Stimulated activated CD4-positive, alpha-beta T cell treated with anti-CD3 and anti-CD28 coated beads, Interleukin-15, amount 100 ng/mL, for 24 hours (primary cell): ENCODE data around the gene KLHL17.
"Not testable (repeated sequence)": the region's sequence is repeated elsewhere in the genome, so short reads cannot be mapped to it uniquely, and the experiment has no call there.

Experiments used
- DNase-seq: peaks from one replicate; pipeline ENCODE4 v3.0.0-alpha.2; 2020

Gene KLHL17

GRCh38 chr1:937521-937920, 22.9 kb upstream of the KLHL17 start:
- DNase-seq: no peak

GRCh38 chr1:938088-938683, 22.2 kb upstream of the KLHL17 start:
- DNase-seq: peak; percentile 37

GRCh38 chr1:938711-939489, 21.5 kb upstream of the KLHL17 start:
- DNase-seq: no peak

GRCh38 chr1:939511-940106, 20.8 kb upstream of the KLHL17 start:
- DNase-seq: no peak

GRCh38 chr1:940107-941014, 20.0 kb upstream of the KLHL17 start:
- peak; percentile 40 for DNase-seq

GRCh38 chr1:941015-941587, 19.3 kb upstream of the KLHL17 start:
- DNase-seq: peak; percentile 26

- DNase-seq: peak; percentile 53
These were observed 18.6 kb upstream of the KLHL17 start for GRCh38 chr1:941588-942383.

- peak; percentile 29 for DNase-seq
These were observed 18.0 kb upstream of the KLHL17 start for GRCh38 chr1:942411-942821.

- DNase-seq: peak; percentile 22
These were observed 17.4 kb upstream of the KLHL17 start for GRCh38 chr1:942864-943533.

- no peak for DNase-seq
These were observed 16.6 kb upstream of the KLHL17 start for GRCh38 chr1:943545-944340.

- no peak for DNase-seq
These were observed 15.8 kb upstream of the KLHL17 start for GRCh38 chr1:944341-945325.

GRCh38 chr1:945688-946556, 14.5 kb upstream of the KLHL17 start:
- DNase-seq: no peak

GRCh38 chr1:946811-947210, 13.6 kb upstream of the KLHL17 start:
- DNase-seq: not testable (repeated sequence)

- DNase-seq: no peak
These were observed 12.4 kb upstream of the KLHL17 start for GRCh38 chr1:947958-948357.

- DNase-seq: no peak
These were observed 10.1 kb upstream of the KLHL17 start for GRCh38 chr1:950268-950667.

- no peak for DNase-seq
These were observed 9.5 kb upstream of the KLHL17 start for GRCh38 chr1:950881-951280.

- DNase-seq: no peak
These were observed 9.0 kb upstream of the KLHL17 start for GRCh38 chr1:951364-951763.

- no peak for DNase-seq
These were observed 8.2 kb upstream of the KLHL17 start for GRCh38 chr1:952201-952600.
